Measurements from ENCODE around the gene THPO. TPM values are rescaled to one million over a fixed set of nuclear protein-coding genes. Genes with fewer than 3 reads are reported as not detected.

THPO gene
- total and polyA plus RNA-seq, 8 donors = 0.38 to 1.8 (median 0.93) TPM; not detected in 5

GRCh38 chr3:184338511-184338945, 39.5 kb downstream of the THPO start:
- TF ChIP-seq EP300 (IDR thresholded peaks at IDR 0.05) (no peak), POLR2AphosphoS5 (IDR thresholded peaks at IDR 0.05) (peak in 2 of 3 donors; percentile 23 to 54)

DNA sequence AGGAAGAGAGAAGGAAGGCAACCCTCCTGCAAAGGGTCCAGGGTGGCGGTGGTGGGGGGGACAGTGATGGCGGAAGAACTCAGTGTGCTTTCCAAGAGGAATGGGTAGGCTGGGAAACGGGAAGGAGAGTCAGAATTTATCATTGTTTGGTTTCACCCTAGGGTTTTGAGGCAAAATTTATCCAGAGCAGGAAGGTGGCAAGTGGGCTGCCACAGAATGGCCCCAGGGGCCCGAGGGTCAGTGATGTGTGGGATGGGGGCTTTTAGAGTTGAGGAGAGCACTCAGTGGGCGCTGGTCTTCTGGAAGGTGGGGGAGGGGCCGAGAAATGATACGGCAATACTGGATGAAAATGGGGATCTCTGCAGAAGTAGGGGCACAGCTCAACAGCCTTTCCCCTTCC, 40.0 kb downstream of the THPO start:
- Histone ChIP-seq H3K4me1 (peaks cover 34 to 81% (median 53%) of the 10 kb centered on the region in 4 donors), H3K36me3 (peaks cover 35 to 44% (median 40%) of the 10 kb centered on the region in 4 donors), H3K27me3 (no peaks in the 10 kb centered on the region), H3K9me3 (no peaks in the 10 kb centered on the region), H3K27ac (peak overlapping the region; percentile 55 to 99 (median 98)), H3K4me3 (peak overlapping the region; percentile 27 to 69 (median 30))
- 55 to 88% (median 78%) methylated on average over 7 of the region's 7 CpGs for WGBS, 5 donors
- no peak for DNase-seq
- TF ChIP-seq, protein P1, sequence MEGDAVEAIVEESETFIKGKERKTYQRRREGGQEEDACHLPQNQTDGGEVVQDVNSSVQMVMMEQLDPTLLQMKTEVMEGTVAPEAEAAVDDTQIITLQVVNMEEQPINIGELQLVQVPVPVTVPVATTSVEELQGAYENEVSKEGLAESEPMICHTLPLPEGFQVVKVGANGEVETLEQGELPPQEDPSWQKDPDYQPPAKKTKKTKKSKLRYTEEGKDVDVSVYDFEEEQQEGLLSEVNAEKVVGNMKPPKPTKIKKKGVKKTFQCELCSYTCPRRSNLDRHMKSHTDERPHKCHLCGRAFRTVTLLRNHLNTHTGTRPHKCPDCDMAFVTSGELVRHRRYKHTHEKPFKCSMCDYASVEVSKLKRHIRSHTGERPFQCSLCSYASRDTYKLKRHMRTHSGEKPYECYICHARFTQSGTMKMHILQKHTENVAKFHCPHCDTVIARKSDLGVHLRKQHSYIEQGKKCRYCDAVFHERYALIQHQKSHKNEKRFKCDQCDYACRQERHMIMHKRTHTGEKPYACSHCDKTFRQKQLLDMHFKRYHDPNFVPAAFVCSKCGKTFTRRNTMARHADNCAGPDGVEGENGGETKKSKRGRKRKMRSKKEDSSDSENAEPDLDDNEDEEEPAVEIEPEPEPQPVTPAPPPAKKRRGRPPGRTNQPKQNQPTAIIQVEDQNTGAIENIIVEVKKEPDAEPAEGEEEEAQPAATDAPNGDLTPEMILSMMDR (IDR thresholded peaks at IDR 0.05) = no peak
- no peak for TF ChIP-seq POLR2A (IDR thresholded peaks at IDR 0.05)
- no peak for TF ChIP-seq EP300 (IDR thresholded peaks at IDR 0.05)
- no peak for TF ChIP-seq POLR2AphosphoS5 (IDR thresholded peaks at IDR 0.05)
- intact Hi-C loops (cut with DNase I; ENCODE audit: low total_unique reads) = no loop called here

More at GRCh38 chr3:184338511-184338945, 39.5 kb downstream of the THPO start:
- 10 to 31% (median 27%) methylated on average over 8 to 37 of the region's 37 CpGs for WGBS, 5 donors
- peak; percentile 57 to 96 for DNase-seq
- H3K9me3 ChIP-seq = no peaks in the 10 kb centered on the region
- H3K36me3 ChIP-seq = peaks cover 38 to 44% (median 40%) of the 10 kb centered on the region in 4 donors
- peak overlapping the region; percentile 6 to 99 (median 98) for H3K27ac ChIP-seq
- intact Hi-C loops (cut with DNase I; ENCODE audit: low total_unique reads) = no loop called here
- peak overlapping the region; percentile 27 to 69 (median 30) for H3K4me3 ChIP-seq
- H3K27me3 ChIP-seq = no peaks in the 10 kb centered on the region
- H3K4me1 ChIP-seq = peaks cover 34 to 81% (median 53%) of the 10 kb centered on the region in 4 donors

DNA sequence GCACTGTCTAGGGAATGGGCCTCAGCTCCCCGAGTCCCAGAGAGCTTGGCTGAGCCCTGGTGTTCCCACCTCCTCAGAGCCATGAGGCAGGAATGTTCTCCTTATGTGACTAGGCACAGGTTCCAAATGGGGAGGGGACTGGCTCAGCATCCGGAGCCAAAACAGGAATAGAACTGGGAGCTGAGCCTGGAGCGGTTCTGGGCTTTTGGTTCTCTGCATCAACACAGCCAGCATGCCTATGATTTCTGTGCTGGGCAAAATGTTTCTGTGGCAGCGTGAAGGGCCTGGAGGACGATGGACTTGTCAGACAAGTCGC, 40.6 kb downstream of the THPO start, which contains the start of gene FAM131A:
Gene FAM131A (plus strand): TSS at position 202 of the 316 bp plus-strand sequence. CDS start 31 bp downstream, at position 233.
- WGBS, 5 donors = 41 to 59% (median 54%) methylated on average over 5 to 6 of the region's 6 CpGs
- DNase-seq = peak in 1 of 2 donors; percentile 84
- intact Hi-C loops (cut with DNase I; ENCODE audit: low total_unique reads) = no loop called here

GRCh38 chr3:184336547-184337398, 41.2 kb downstream of the THPO start:
- peak in 1 of 2 donors; percentile 78 for DNase-seq
- Histone ChIP-seq H3K4me1 (peaks cover 34 to 86% (median 53%) of the 10 kb centered on the region in 4 donors), H3K27me3 (no peaks in the 10 kb centered on the region), H3K4me3 (peak overlapping the region; percentile 69 to 91 (median 82)), H3K27ac (peak overlapping the region; percentile 96 to 99 (median 99)), H3K9me3 (no peaks in the 10 kb centered on the region), H3K36me3 (peaks cover 33 to 44% (median 40%) of the 10 kb centered on the region in 4 donors)
- TF ChIP-seq POLR2AphosphoS5 (IDR thresholded peaks at IDR 0.05) (peak in 2 of 3 donors; percentile 48 to 63), EP300 (IDR thresholded peaks at IDR 0.05) (no peak)
- TF ChIP-seq, protein P1 (IDR thresholded peaks at IDR 0.05) = no peak
- intact Hi-C loops (cut with DNase I; ENCODE audit: low total_unique reads) = no loop called here
- WGBS, 5 donors = 15 to 21% (median 17%) methylated on average over 16 to 17 of the region's 17 CpGs

More for the DNA sequence above, 40.6 kb downstream of the THPO start, which contains the start of gene FAM131A:
- peaks cover 34 to 86% (median 53%) of the 10 kb centered on the region in 4 donors for H3K4me1 ChIP-seq
- H3K36me3 ChIP-seq = peaks cover 33 to 44% (median 40%) of the 10 kb centered on the region in 4 donors
- H3K4me3 ChIP-seq = peak within 1 kb of the TSS; percentile 69 to 91 (median 82)
- H3K9me3 ChIP-seq = no peaks in the 10 kb centered on the region
- TF ChIP-seq, protein P1 (IDR thresholded peaks at IDR 0.05) = no peak
- TF ChIP-seq POLR2A (IDR thresholded peaks at IDR 0.05) (no peak), POLR2AphosphoS5 (IDR thresholded peaks at IDR 0.05) (peak; percentile 7 to 71 (median 32)), EP300 (IDR thresholded peaks at IDR 0.05) (no peak)
- no peaks in the 10 kb centered on the region for H3K27me3 ChIP-seq
- H3K27ac ChIP-seq = peak within 1 kb of the TSS; percentile 96 to 99 (median 99)

Data from stomach (tissue), 9 donors.